Right forelimb (tissue), 1 donor: ENCODE data around the gene RPS6KA2.

Source experiments
- DNase-seq: peaks from one replicate; pipeline ENCODE4 v3.0.0-alpha.2; 2018

The RPS6KA2 gene

GRCh38 chr6:166438211-166438861 is 188.7 kb downstream of the RPS6KA2 start:
- DNase-seq: no peak

DNA sequence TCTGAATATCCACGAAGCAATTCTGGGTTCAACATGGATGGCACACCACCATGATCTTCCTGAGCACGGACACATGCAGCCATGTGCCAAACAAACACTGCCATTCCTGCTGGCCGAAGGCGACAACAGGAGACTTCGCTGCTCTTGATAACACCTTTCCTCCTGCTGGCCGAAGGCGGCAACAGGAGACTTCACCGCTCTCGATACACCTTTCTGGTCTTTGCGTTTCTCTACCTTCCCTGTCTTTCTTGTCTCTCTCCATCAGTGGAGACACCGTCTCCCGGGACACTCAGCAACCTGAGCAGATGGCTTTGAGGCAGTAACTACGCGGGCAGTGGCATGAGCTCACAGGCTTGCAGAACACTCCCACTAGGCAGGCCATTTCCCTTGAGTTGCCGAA is 189.4 kb downstream of the RPS6KA2 start:
- no peak for DNase-seq

GRCh38 chr6:166436195-166437139 is 190.6 kb downstream of the RPS6KA2 start:
- no peak for DNase-seq

DNA sequence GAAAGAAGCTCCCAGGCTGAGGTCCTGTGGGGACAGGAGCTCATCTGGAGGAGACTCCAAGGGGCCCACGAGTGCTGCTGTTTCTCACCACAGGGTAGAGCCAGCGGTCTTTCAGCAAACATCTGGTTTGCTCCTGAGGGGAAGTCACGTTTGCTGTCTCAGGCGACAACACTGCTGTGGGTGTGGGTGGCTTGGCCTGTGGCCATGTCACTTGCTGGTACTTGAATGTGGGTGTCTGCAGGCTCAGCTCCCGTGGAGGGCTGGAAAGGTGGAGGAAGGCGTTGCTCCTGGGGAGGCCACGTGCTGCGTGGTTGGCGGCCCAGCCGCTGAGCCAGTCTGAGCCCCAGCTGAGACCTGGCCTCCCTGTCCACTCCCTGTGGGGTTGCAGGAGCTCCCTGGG is 191.5 kb downstream of the RPS6KA2 start:
- no peak for DNase-seq

- no peak for DNase-seq
Observed at GRCh38 chr6:166434336-166434735, 192.7 kb downstream of the RPS6KA2 start.

GRCh38 chr6:166433096-166433495 is 194.0 kb downstream of the RPS6KA2 start:
- DNase-seq: no peak

GRCh38 chr6:166430269-166430668 is 196.8 kb downstream of the RPS6KA2 start:
- DNase-seq: no peak

DNA sequence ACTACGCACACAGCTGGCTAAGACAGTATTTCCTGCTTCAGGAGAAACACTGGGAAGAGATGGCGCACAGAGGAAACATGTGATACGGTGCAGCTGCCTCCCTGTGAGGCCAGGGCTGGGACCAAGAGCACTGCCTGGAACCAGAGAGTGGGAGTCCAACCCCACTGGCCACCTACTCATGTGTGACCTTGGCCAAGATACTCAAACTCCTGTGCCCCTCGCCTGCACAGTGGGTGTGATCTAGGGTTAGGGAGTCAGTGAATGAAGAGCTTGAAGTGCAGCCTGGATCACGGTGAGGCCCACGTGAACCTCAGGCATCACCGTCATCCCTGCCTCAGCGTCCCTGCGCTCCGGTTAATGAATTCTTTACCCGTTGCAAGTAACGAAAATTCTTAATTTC is 202.6 kb downstream of the RPS6KA2 start:
- DNase-seq: no peak

DNA sequence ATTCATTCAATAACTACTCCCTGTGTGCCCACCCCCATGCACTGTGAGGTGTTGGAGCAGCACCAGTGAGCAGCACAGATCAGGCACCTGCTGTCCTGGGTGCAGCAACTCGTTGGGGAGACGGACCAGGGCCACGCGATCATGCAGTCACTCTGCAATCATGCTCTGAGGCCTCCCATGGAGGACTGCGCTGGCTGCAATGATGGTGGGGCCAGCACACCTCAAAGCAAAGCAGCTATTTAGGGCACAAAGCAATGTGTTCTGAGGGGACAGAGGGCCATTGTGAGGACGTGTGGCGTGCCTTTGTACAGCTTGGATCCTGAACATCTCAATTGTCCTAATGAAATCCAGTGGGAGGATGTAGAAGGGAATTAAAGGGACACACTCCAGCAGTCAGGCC is 203.3 kb downstream of the RPS6KA2 start:
- DNase-seq: no peak

DNA sequence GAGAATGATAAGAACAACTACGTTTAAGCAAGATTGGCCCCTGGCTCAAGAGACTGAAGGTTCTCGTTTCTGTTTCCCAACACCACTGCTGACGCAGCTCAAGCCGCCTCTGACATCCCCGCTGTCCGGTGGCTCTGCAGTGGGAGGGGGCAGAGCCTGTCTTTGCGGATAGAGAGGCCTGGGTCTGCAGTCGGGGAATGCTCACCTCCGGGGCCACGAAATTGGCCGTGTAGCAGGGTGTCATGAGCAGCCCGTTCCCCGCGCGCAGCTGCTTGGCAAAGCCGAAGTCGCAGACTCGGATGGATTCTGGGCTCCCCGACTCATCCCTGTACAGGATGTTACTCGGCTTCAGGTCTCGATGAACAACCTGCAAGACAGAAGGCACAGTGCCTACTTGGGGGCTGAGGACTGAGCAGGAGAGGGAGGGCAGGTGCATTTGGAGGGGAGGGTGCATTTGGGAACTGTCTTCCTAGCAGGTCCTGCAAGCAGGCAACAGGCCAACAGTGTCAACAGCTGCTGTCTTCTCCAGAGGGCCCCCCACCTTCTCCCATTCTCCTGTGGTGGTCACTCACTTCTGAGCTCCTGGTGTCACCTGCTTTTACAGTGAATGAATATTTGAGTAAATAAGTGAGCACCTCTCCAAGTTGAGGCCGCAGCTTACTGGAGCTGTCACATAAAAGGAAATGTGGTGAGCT is 203.9 kb downstream of the RPS6KA2 start:
- no peak for DNase-seq

DNA sequence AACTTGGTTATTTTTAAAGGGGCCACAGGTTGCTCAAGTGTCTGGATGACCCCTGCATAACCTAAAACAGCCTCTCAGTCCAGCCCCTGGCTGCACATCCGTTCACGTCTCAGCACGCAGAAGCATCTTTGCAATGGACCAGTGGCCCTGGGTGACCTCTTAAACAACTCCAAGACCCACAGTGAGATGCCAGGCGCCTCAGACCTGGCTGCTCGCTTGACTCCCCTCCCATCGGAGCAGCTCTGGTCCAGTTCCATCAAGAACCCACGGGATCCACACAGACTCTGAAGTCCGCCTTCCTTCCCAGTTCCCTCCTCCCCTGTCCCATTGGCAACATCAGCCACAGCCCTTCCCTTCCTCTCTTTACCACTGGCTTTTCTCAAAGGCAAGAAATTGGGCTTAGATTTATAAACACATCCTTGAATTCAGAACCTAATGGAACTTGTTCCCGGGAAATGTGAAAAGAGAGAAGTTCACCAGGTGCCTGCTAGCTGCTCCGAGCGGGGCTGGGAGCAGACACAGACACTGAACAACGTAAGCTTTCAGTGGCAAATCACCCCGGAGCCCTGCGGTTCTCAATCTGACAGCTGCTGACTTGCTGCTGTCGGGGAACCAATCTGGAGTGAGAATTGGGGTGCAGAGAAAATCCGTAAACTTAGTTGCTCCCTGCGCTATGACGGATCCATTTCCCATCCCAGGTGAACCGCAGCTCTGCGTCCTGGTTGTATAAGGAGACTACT is 204.7 kb downstream of the RPS6KA2 start:
- DNase-seq: no peak

- no peak for DNase-seq
Observed at GRCh38 chr6:166420351-166420750, 206.7 kb downstream of the RPS6KA2 start.

DNA sequence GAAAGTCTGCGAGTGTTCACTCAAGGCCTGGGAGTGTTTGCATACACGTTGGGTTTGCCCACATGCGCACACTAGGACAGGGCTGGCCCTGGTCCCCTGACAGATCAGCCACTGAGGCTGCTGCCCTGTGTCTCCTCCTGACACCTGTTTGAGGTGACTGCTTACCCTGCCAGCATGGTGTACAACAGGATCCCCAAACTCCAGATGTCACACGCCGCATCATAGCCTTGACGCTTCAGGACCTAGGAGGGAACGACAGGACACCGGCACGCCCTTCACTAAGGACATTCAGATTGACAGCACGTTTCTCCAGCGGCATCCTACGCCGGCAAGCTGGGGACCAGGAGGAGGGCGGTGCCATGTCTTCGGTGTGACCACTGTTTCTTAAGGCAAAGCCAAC is 207.3 kb downstream of the RPS6KA2 start:
- DNase-seq: no peak

- no peak for DNase-seq
Observed at GRCh38 chr6:166419286-166419685, 207.8 kb downstream of the RPS6KA2 start.

GRCh38 chr6:166418691-166419143 is 208.3 kb downstream of the RPS6KA2 start:
- no peak for DNase-seq

DNA sequence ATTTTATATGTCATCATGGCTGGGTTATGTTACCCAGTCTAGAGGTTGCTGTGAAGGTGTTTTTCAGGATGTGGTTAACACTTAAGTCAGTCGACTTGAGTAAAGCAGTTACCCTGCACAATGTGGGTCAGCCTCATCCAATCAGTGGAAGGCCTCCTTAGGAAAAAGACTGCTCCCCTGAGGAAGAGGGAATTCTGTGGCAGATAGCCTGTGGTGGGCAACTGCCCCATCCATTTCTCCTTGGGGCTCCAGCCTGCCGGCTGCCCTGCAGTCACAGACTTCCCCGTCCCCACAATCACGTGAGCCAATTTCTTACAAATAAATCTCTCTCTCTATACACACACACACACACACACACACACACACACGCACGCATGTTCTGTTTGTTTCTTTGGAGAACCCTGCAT is 209.8 kb downstream of the RPS6KA2 start:
- DNase-seq: no peak

GRCh38 chr6:166415833-166416347 is 211.2 kb downstream of the RPS6KA2 start:
- DNase-seq: no peak

- no peak for DNase-seq
Observed at GRCh38 chr6:166415306-166415705, 211.7 kb downstream of the RPS6KA2 start.

- no peak for DNase-seq
Observed at GRCh38 chr6:166413491-166413951, 213.5 kb downstream of the RPS6KA2 start.

DNA sequence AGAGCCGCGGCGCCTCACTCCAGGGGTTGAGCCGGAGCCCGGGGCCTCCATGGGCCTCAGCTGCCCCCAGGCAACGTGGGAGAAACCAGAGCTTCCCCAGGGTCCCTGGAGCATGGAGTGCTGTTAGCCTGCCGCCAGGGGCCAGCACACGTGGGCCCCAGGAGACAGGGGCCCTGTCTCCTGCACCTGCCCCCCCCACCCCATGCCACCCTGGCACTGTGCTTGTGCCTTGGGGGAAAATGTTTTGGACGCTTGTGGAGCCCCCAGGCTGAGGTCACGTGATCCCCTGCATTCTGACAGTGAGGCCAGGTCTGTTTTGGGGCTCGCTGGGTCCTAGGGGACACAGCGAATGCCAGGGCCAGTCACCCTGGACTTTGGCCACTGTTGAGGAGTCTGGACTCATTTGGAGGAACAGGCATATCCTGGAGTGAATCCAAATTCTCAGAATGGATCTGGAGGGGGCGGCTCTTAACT is 214.1 kb downstream of the RPS6KA2 start:
- DNase-seq: no peak

DNA sequence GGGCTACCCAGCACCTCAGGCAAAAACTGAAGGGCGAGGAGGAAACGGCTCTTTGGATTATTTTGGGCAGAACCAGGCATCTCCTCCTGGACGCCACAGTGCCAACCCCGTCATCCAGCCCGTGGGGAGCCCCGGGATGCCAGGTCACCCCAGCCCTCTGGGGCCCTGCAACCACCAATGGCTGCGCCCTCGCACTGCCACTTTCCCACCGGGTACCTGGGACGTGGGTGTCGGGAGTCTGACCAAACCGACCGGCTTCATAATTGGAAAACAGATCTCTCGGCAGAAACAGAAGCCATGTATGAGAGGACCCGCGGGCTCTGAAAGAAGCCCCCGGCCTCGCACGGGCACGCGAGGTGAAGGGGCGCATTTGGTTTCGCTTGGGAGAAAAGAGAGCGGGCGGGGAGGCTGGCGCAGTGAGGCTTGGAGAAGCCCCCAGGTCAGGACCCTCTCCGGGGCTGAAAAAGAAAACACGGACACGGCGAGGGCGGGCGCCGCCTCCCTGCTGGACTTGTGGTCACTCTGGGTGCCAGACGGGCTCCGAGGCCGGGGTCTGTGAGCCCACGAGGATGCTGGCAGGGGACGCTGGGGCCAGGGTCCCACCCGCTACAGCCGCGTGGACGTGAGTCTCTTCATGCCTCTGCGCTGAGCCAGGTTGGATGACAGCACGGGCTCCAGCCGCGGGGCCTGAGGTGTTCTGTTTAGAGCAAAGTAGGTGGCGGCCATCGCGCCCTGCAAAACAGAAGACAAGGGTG is 214.7 kb downstream of the RPS6KA2 start:
- DNase-seq: no peak
